Suppressor macrophage (primary cell): ENCODE measurements around the gene TNFAIP2.

Experiments
- DNase-seq, 4 experiments: peaks; one replicate each; pipeline ENCODE4 v3.0.0-alpha.2; 2020 to 2022

Gene TNFAIP2

DNA sequence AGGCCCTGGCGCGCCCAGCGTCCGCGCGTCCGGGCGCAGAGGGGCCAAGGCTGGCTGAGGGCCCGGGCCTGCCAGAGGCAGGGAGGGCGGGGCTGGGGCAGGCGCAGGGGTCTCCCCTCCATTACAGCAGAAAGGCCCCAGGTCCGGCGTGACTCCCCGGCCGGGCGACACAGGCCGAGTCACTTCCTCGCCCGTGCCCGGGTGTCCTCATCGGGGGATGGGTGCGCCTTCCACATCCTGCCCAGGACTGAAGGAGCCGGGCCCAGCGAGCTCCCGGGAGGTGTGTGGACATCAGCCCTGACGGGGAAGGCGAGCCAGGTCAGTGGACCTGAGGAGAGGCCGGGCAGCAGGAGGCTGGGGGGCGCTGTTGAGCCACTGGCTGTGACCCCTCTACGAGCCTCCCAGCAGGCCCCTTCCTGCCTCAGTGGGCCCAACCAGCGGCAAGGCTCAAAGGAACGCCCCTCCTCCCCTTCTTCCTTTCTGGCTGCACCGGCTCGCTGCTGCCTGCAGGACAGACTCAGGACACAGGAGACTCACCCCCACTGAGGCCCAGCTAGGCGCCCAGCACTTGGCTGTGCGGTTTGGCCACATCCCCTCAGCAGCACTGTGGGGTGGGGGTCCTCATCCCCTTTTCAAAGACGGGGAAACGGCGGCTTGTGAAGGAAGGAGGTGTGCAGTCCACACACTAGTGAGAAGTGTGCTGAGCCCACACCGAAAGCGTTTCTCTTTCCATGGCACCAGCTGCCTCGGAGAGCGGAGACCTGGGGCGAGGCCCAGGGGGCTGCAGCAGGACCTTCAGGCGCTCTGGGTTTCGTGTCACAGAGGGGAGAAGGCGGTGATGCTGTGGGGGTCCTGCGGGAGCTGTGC, 606 bp downstream of the TNFAIP2 start:
- DNase-seq, result peak; percentile 41 to 76 (median 63)

GRCh38 chr14:103124501-103125001, 1.3 kb downstream of the TNFAIP2 start:
- DNase-seq, result no peak

GRCh38 chr14:103125098-103126070, 2.1 kb downstream of the TNFAIP2 start:
- no peak for DNase-seq

GRCh38 chr14:103126088-103126872, 3.0 kb downstream of the TNFAIP2 start:
- DNase-seq, result no peak

DNA sequence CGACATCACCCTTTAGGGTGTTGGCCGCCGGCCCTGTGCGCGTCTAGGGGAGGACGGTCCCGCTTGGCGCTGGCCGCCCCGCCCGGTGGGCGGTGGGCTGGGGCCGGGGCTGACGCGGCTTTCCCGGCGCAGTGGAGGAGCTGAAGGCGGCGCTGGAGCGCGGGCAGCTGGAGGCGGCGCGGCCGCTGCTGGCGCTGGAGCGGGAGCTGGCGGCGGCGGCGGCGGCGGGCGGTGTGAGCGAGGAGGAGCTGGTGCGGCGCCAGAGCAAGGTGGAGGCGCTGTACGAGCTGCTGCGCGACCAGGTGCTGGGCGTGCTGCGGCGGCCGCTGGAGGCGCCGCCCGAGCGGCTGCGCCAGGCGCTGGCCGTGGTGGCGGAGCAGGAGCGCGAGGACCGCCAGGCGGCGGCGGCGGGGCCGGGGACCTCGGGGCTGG, 3.6 kb downstream of the TNFAIP2 start:
- no peak for DNase-seq

GRCh38 chr14:103127356-103127755, 4.1 kb downstream of the TNFAIP2 start:
- no peak for DNase-seq

GRCh38 chr14:103127861-103128598, 4.8 kb downstream of the TNFAIP2 start:
- peak in 1 of 4 experiments; percentile 2 for DNase-seq

DNA sequence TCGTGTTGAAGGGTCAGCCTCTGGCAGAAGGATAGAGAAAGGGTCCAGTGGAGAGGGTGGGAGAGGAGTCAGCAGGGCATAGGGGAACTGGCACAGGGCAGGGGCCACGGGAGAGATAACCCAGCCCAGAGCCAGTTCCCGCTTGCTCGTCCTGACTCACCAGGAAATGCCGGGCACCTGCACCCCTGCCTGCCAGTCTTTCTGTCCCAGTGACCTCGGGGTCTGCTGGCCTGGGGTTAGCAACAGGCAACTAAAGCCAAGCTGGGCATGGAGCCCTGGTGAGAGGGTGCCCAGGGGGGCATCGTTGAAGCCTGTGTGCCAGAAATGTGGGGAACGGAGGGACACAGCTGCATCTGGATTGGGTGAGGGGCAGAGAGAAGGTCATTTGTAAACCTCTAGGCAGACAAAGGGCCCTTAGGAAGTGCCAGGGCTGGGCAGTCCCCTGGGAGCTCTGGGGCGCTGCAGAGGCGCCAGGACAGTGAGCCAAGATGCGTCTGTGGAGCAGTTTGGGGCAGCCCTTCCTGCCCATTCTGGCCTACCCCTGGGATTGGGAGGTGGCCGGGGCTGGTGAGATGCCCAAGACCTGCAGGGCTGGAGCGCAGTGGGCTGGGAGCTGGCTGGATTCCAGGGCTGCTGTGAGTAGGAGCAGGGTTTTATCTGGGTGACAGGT, 5.5 kb downstream of the TNFAIP2 start:
- DNase-seq, result peak in 1 of 4 experiments; percentile 7

DNA sequence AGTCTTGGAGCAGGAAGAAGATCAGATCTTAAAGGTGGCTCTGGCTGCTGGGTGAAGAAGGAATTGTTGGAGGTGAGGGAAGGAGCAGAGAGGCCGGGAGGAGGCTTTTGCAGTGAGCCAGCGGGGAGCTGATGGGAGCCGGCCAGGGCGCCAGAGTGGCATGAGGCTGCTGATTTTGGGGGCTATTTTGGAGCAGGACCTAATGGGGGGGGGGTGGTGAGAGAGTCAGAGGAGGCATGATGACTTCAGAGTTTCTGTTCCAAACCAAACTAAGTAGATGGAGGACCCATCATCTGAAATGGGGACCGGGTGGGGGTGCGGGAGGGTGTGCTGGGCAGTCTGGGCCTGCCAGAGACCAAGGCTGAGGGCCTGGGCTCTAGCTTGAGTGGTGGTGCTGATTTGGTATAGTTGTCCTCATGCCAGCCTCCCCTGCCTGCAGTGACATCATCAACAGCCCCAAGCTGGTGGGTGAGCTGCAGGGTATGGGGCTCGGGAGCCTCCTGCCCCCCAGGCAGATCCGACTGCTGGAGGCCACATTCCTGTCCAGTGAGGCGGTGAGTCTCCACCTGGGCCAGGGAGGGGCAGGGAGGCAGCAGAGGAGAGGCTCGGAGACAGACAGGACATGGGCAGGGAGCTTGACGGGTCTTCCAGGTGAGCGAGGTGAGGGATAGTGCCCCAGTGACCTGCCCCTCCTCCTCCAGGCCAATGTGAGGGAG, 6.2 kb downstream of the TNFAIP2 start:
- peak in 1 of 4 experiments; percentile 2 for DNase-seq

- no peak for DNase-seq
Measured at GRCh38 chr14:103130017-103130764, 6.9 kb downstream of the TNFAIP2 start.

DNA sequence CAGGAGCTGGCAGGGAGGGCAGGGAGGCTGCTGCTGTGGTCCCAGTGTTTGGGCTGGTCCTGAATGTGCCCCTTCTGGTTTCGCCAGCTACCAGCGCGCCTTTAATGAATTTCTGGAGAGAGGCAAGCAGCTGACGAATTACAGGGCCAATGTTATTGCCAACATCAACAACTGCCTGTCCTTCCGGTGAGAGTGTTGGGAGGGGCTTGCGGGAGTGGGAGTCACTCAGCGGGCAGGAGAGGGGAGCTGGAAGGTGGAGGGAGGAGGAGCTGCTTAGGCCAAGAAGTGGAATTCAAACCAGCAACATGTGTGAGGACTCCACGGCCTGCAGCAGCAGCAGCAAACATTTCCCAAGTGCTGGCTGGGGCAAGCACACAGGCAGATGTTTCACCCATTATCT, 7.7 kb downstream of the TNFAIP2 start:
- DNase-seq, result no peak

DNA sequence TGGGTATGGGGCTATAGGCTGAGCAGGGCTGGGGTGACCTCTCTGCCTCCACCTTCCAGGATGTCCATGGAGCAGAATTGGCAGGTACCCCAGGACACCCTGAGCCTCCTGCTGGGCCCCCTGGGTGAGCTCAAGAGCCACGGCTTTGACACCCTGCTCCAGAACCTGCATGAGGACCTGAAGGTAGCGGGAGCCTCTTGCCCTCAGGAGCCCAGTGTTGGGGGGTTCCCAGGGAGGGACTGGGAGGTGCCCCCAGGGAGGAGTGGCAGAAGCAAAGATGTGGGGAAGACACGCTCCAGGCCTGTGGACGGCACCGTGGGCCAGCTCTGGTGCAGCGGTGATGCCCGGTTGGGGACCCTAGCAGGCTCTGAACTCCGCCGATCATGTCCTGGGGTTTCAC, 8.3 kb downstream of the TNFAIP2 start:
- DNase-seq, result no peak

DNA sequence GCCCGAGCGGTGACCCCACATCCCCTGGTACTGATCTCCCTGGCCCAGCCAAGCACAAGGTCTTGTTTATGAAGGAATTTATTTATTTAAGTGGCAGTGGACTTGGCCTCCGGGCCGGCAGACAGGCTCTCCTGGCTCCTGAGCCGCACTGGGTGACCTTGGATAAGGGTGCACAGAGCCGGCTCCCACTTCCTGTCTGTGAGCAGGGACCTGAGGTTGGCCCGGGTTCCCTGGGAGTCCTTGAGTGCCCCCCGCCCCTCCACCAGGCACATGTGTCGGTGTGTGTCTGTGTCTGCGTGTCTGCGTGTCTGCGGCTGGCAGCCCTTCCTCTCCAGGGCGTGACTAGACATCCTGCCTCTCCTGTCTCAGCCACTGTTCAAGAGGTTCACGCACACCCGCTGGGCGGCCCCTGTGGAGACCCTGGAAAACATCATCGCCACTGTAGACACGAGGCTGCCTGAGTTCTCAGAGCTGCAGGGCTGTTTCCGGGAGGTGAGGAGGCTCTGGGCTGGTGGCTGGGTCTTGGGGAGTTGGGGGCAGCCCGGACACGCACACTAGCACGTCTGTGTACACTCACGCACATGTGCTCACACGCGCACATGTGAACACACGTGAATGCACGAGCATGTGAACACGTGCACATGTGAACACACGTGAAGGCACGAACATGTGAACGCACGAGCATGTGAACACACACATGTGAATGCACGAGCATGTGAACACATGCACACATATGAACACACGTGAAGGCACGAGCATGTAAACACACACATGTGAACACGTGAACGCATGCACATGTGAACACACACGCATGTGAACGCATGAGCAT, 9.3 kb downstream of the TNFAIP2 start:
- DNase-seq, result no peak

DNA sequence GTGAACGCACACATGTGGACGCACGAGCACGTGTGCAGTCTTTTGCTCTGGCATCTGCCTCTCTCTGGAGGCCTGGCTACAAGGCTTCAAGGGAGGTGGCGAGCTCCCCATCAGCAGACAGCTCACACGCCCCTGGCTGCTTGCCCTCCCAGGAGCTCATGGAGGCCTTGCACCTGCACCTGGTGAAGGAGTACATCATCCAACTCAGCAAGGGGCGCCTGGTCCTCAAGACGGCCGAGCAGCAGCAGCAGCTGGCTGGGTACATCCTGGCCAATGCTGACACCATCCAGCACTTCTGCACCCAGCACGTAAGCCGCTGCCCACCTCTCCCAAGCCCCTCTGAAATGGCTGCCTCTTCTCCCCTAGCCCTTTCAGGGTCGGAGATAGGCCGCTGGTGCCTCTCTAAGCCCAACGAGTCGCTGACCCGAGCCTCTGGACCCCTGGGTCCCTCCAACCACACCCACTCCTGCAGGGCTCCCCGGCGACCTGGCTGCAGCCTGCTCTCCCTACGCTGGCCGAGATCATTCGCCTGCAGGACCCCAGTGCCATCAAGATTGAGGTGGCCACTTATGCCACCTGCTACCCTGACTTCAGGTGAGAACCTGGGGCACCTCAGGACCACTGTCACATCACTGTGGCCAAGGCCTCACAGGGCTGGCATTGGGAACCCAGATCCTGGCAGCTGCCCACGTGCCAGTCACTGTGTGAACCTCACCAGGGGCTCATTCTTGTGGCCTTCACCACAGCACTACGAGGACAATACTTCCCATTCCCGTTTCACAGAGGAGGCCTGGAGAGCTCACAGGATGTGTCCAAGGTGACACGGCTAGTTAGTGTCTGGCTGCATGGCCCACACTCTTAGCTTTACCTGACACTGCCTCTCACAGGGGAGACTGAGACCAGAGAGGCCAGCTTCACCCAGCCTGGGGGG, 10.2 kb downstream of the TNFAIP2 start:
- no peak for DNase-seq

GRCh38 chr14:103134405-103134804, 11.1 kb downstream of the TNFAIP2 start:
- no peak for DNase-seq

DNA sequence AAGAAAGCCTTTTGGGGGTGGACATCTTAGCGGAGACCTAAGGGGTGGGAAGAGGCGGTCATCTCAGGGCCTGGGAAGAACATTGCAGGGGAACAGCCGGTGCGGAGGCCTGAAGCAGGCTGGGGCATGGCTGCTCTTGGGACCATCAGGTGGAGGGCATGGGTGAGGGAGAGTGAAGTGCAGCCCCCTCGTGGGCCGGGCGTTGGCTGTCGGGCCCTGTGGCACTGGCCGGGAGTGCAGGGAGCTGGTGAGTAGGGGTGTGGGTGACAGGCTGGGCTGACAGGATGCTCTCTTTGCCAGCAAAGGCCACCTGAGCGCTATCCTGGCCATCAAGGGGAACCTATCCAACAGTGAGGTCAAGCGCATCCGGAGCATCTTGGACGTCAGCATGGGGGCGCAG, 11.7 kb downstream of the TNFAIP2 start:
- DNase-seq, result no peak
